NT2/D1 (cell line): ENCODE data around the gene CALD1.

ENCODE experiments used
- SUZ12 ChIP-seq: IDR thresholded peaks from 2 replicates; pipeline ENCODE4 v1.6.1; 2011; ENCODE audit not compliant: insufficient read length, insufficient read depth; ENCODE audit errors: extremely low read depth
- YY1 ChIP-seq: IDR thresholded peaks from 2 replicates; pipeline ENCODE4 v1.6.1; 2011; ENCODE audit not compliant: insufficient read length, insufficient read depth

DNA sequence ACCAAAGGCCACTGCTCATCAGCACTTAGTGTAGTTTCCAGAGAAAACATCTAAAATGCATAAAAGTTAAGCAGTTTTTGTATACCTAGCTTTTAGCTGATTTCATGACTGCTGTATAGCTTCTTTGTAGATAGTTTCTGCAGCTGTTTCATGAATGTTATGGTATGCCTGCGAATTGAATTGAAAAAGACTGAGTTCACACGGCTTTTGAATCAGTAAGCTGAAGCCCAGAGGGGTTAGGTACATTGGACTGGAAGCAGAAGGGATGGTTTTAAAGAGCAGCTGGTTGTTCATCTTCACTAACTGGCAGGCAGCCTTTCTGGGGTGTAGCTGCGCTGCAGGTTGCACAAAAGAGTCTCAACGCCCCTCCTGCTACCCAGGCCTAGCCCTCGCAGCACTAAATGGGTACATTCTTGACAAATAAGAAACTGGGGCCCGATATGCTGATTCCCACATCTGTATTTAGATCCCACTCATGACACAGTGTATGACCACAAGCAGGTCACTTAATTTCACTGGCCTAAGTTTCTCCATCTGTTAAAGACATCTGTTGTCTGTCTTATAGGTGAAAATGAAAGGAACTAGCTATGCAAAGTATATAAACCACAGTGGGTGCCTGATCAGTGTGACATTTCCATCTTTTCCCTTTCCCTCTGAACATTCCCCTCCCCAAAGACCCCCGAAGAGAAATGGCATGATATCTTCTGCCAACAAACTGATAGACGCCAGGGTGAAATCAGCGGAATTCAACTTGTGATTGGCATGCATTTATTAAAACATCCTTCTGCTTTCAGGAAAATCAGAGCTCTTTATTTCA, 120.9 kb downstream of the CALD1 start:
- TF ChIP-seq SUZ12 (no peak), YY1 (no peak)
